H1 (cell line): ENCODE results near the gene RAB3GAP2. TPM values are rescaled to one million over a fixed set of nuclear protein-coding genes. Genes with fewer than 3 reads are reported as not detected.

ENCODE experiments used
- CTCF ChIA-PET: fragments of 300-600 bp; sonication (Branson Sonifier 250); formaldehyde crosslinking; loops from one replicate; lab custom pipeline; 2021; ENCODE audit not compliant: partially characterized antibody; lab: Charles Lee
- POLR2A ChIA-PET: fragments of 300-600 bp; sonication (Branson Sonifier 250); formaldehyde crosslinking; loops from one replicate; lab custom pipeline; 2021; ENCODE audit warnings: inconsistent platforms; ENCODE audit not compliant: partially characterized antibody; lab: Charles Lee
- DNase-seq, 2 experiments: peaks; one replicate each; pipeline versions ENCODE4 v3.0.0 to v3.0.0-alpha.2; 2010 to 2022; ENCODE audit warnings: low spot score in 2 of 2, low read depth in 1 of 2, mixed read lengths in 1 of 2
- FAIRE-seq: peaks from 2 replicates; lab custom pipeline; 2011; peaks lifted over from hg19 to GRCh38; lab: Jason Lieb, UNC
- H2AFZ ChIP-seq: 2 replicates; pipeline ENCODE4 v1.8.1; 2012; ENCODE audit warnings: low read length, inconsistent platforms
- H2AK5ac ChIP-seq: 2 replicates; pipeline ENCODE4 v1.6.1; 2013; ENCODE audit warnings: low read depth, low read length
- H2BK120ac ChIP-seq: replicated peaks from 2 replicates; pipeline ENCODE3; 2013; ENCODE audit warnings: low read depth, low read length, inconsistent platforms
- H2BK12ac ChIP-seq: 2 replicates; pipeline ENCODE4 v1.6.1; 2013; ENCODE audit warnings: low read depth, low read length
- H2BK15ac ChIP-seq: 2 replicates; pipeline ENCODE4 v1.6.1; 2013; ENCODE audit warnings: low read length
- H2BK20ac ChIP-seq: 2 replicates; pipeline ENCODE4 v1.6.1; 2013; ENCODE audit warnings: low read length
- H2BK5ac ChIP-seq: 2 replicates; pipeline ENCODE4 v1.6.1; 2013; ENCODE audit warnings: low read depth, low read length
- H3K14ac ChIP-seq: 2 replicates; pipeline ENCODE4 v1.6.1; 2013; ENCODE audit warnings: inconsistent platforms; ENCODE audit not compliant: insufficient read length
- H3K18ac ChIP-seq: 2 replicates; pipeline ENCODE4 v1.6.1; 2013; ENCODE audit warnings: low read length; ENCODE audit errors: extremely low read depth
- H3K23ac ChIP-seq: 2 replicates; pipeline ENCODE4 v1.6.1; 2013; ENCODE audit warnings: inconsistent platforms; ENCODE audit not compliant: insufficient read length
- H3K23me2 ChIP-seq: 2 replicates; pipeline ENCODE4 v1.6.1; 2013; ENCODE audit warnings: low read depth, low read length
- H3K27ac ChIP-seq: 2 replicates; pipeline ENCODE4 v1.6.1; 2011; ENCODE audit warnings: low read depth, low read length, inconsistent platforms
- H3K27me3 ChIP-seq, 4 experiments: replicated peaks in 1 of 4; 1 replicate in 1 of 4; 2 replicates in 3 of 4; pipeline versions ENCODE4 v1.6.1 to v1.8.1; 2011 to 2013; ENCODE audit warnings: low read length in 3 of 4, mild to moderate bottlenecking in 3 of 4, inconsistent platforms in 2 of 4, mixed read lengths in 2 of 4, moderate library complexity in 1 of 4; ENCODE audit not compliant: control insufficient read depth in 3 of 4, insufficient read depth in 3 of 4; ENCODE audit errors: extremely low read depth in 1 of 4
- H3K36me3 ChIP-seq, 4 experiments: 2 replicates each; pipeline versions ENCODE4 v1.6.1 to v1.8.1; 2011 to 2013; ENCODE audit warnings: mild to moderate bottlenecking in 4 of 4, low read length in 3 of 4, moderate library complexity in 2 of 4, control low read depth in 1 of 4, inconsistent platforms in 1 of 4; ENCODE audit not compliant: insufficient read depth in 4 of 4, control insufficient read depth in 2 of 4
- H3K4ac ChIP-seq: replicated peaks from 2 replicates; pipeline ENCODE3; 2013; ENCODE audit warnings: low read length, low read depth, mixed read lengths, inconsistent platforms; ENCODE audit not compliant: insufficient read length
- H3K4me1 ChIP-seq, 4 experiments: replicated peaks in 1 of 4; 1 replicate in 1 of 4; 2 replicates in 3 of 4; pipeline versions ENCODE4 v1.6.1 to v1.8.1; 2011 to 2013; ENCODE audit warnings: low read length in 3 of 4, inconsistent platforms in 2 of 4, mixed read lengths in 1 of 4; ENCODE audit not compliant: insufficient read depth in 4 of 4, control insufficient read depth in 3 of 4
- H3K4me2 ChIP-seq, 2 experiments: 2 replicates each; pipeline versions ENCODE4 v1.6.1 to v1.8.1; 2011 to 2013; ENCODE audit warnings: low read depth in 2 of 2, low read length in 2 of 2, control low read depth in 1 of 2, inconsistent platforms in 1 of 2, mild to moderate bottlenecking in 1 of 2; ENCODE audit not compliant: insufficient read depth in 1 of 2
- H3K4me3 ChIP-seq, 4 experiments: fragments of 200-600, 300-600 bp in 1 of 4; sonication (generic), shearing (Covaris generic), sonication (Bioruptor Twin) in 1 of 4; 2 replicates each; pipeline versions ENCODE4 v1.5.1 to v1.8.1; 2011 to 2016; ENCODE audit warnings: low read length in 4 of 4, low read depth in 3 of 4, control low read depth in 2 of 4, inconsistent platforms in 2 of 4, mild to moderate bottlenecking in 2 of 4, mixed read lengths in 1 of 4, moderate library complexity in 1 of 4; ENCODE audit not compliant: insufficient read depth in 2 of 4; ENCODE audit errors: extremely low read depth in 1 of 4
- H3K56ac ChIP-seq: replicated peaks from 2 replicates; pipeline ENCODE3; 2013; ENCODE audit warnings: low read depth, mild to moderate bottlenecking, mixed read lengths, low read length, inconsistent platforms; ENCODE audit not compliant: insufficient read length
- H3K79me1 ChIP-seq: 2 replicates; pipeline ENCODE4 v1.6.1; 2013; ENCODE audit warnings: low read depth, low read length, control low read depth
- H3K79me2 ChIP-seq, 2 experiments: 2 replicates each; pipeline versions ENCODE4 v1.6.1 to v1.8.1; 2012 to 2013; ENCODE audit warnings: low read length in 2 of 2, mild to moderate bottlenecking in 2 of 2, inconsistent platforms in 1 of 2; ENCODE audit not compliant: insufficient read depth in 2 of 2, control insufficient read depth in 1 of 2
- H3K9ac ChIP-seq, 4 experiments: replicated peaks in 1 of 4; 1 replicate in 1 of 4; 2 replicates in 3 of 4; pipeline versions ENCODE4 v1.6.1 to v1.8.1; 2011 to 2013; ENCODE audit warnings: low read depth in 3 of 4, low read length in 3 of 4, control low read depth in 2 of 4, mild to moderate bottlenecking in 2 of 4, moderate library complexity in 2 of 4, inconsistent platforms in 1 of 4; ENCODE audit errors: extremely low read depth in 1 of 4
- H3K9me3 ChIP-seq, 2 experiments: 2 replicates each; pipeline versions ENCODE4 v1.6.1 to v1.8.1; 2012 to 2013; ENCODE audit warnings: mild to moderate bottlenecking in 2 of 2, moderate library complexity in 2 of 2, control low read depth in 1 of 2, inconsistent platforms in 1 of 2, low read depth in 1 of 2, low read length in 1 of 2, mixed read lengths in 1 of 2; ENCODE audit not compliant: insufficient read depth in 2 of 2
- H4K20me1 ChIP-seq, 2 experiments: replicated peaks in 1 of 2; 2 replicates each; pipeline versions ENCODE3 to v1.8.1; 2011 to 2013; ENCODE audit warnings: inconsistent platforms in 2 of 2, low read length in 2 of 2, mild to moderate bottlenecking in 1 of 2; ENCODE audit not compliant: insufficient read depth in 2 of 2, control insufficient read depth in 1 of 2
- H4K5ac ChIP-seq: 2 replicates; pipeline ENCODE4 v1.6.1; 2013; ENCODE audit warnings: low read length, low read depth, mixed read lengths, inconsistent platforms; ENCODE audit not compliant: insufficient read length
- H4K8ac ChIP-seq: 2 replicates; pipeline ENCODE4 v1.8.0; 2013; ENCODE audit warnings: mild to moderate bottlenecking, moderate library complexity, low read length, inconsistent platforms; ENCODE audit not compliant: insufficient read depth; ENCODE audit errors: extremely low read depth
- H4K91ac ChIP-seq: replicated peaks from 2 replicates; pipeline ENCODE3; 2013; ENCODE audit warnings: low read length, mixed read lengths, inconsistent platforms; ENCODE audit not compliant: insufficient read length
- CREB1 ChIP-seq: IDR thresholded peaks from 2 replicates; pipeline ENCODE4 v1.6.1; 2012; ENCODE audit warnings: inconsistent platforms
- CTBP2 ChIP-seq: IDR thresholded peaks from 2 replicates; pipeline ENCODE4 v1.7.0; 2011; ENCODE audit warnings: borderline replicate concordance, mild to moderate bottlenecking, moderate library complexity, mixed read lengths, low read length; ENCODE audit not compliant: insufficient read depth, insufficient read length
- EP300 ChIP-seq, 2 experiments: IDR thresholded peaks; 1 replicate in 1 of 2; 2 replicates in 1 of 2; pipeline ENCODE4 v1.6.1; 2011 to 2012; ENCODE audit warnings: low read depth in 2 of 2, low read length in 2 of 2, mild to moderate bottlenecking in 2 of 2, borderline replicate concordance in 1 of 2, inconsistent platforms in 1 of 2, moderate library complexity in 1 of 2
- JUN ChIP-seq: IDR thresholded peaks from 2 replicates; pipeline ENCODE4 v1.6.1; 2011; ENCODE audit warnings: low read depth, mild to moderate bottlenecking, improper control_type of control experiment, low read length
- KDM1A ChIP-seq: fragments of 200-600, 300-600 bp; sonication (generic); IDR thresholded peaks from 2 replicates; pipeline ENCODE4 v1.7.1; 2016; ENCODE audit warnings: mild to moderate bottlenecking, low read length, borderline replicate concordance
- MAFK ChIP-seq: IDR thresholded peaks from 2 replicates; pipeline ENCODE4 v1.6.1; 2012; ENCODE audit warnings: low read depth, mild to moderate bottlenecking, improper control_type of control experiment, low read length
- NANOG ChIP-seq: IDR thresholded peaks from 2 replicates; pipeline ENCODE4 v1.6.1; 2011; ENCODE audit warnings: low read length, low read depth, mild to moderate bottlenecking, inconsistent platforms; ENCODE audit not compliant: insufficient read depth, poor library complexity, severe bottlenecking
- RFX5 ChIP-seq: IDR thresholded peaks from 2 replicates; pipeline ENCODE4 v1.6.1; 2011; ENCODE audit warnings: low read depth, low read length, improper control_type of control experiment, borderline replicate concordance
- TAF1 ChIP-seq: IDR thresholded peaks from 2 replicates; pipeline ENCODE4 v1.6.1; 2011; ENCODE audit warnings: mild to moderate bottlenecking, low read depth, low read length
- TEAD4 ChIP-seq: IDR thresholded peaks from 2 replicates; pipeline ENCODE4 v1.6.1; 2012; ENCODE audit warnings: low read depth, low read length, inconsistent platforms, mixed read lengths
- ZNF274 ChIP-seq: IDR thresholded peaks from 2 replicates; pipeline ENCODE4 v1.7.0; 2012; ENCODE audit warnings: low read length, borderline replicate concordance; ENCODE audit errors: extremely low read depth
- WGBS, 2 experiments: shearing (Covaris generic) in 1 of 2; methylation state at CpG; one replicate each; pipeline versions ENCODE4 v1.1.6 to v1.1.7; 2013 to 2015; ENCODE audit warnings: low lambda C conversion rate in 2 of 2, mixed read lengths in 2 of 2, inconsistent platforms in 1 of 2, low coverage in 1 of 2, missing lambda C conversion rate in 1 of 2; ENCODE audit not compliant: insufficient replicate concordance in 2 of 2, insufficient coverage in 1 of 2, insufficient read length in 1 of 2; ENCODE audit errors: extremely low coverage in 1 of 2, missing lambda C conversion rate in 1 of 2; 5-methylcytosine and 5-hydroxymethylcytosine counted together
- polyA plus RNA-seq, 7 experiments: library from polyadenylated mRNA; depleted of rRNA in 3 of 7; stranded (reverse) in 5 of 7; unstranded in 2 of 7; fragments of >200 nt in 5 of 7; fragments of 200-250 nt in 2 of 7; gene quantifications; 1 replicate in 5 of 7; 2 replicates in 1 of 7; 4 replicates in 1 of 7; pipeline versions ENCODE4 v1.2.1 to v1.2.3, GENCODE V29; 2011 to 2013; ENCODE audit warnings: missing spikeins in 2 of 7, mixed read lengths in 2 of 7
- total RNA-seq: library from RNA; stranded (reverse); fragmentation: NEBNext Ultra II Directional; extraction: Animal tissue kit (Norgen Biotek cat#: 25700); gene quantifications from 2 replicates; pipeline ENCODE4 v1.2.1, GENCODE V29; 2021

Gene RAB3GAP2
- total and polyA plus RNA-seq, 2 of the 8 experiments (the other 6 are each of a cell fraction or from before 2014, with no cell fraction given): 19.7 to 52.7 TPM

- H3K56ac ChIP-seq: no peak overlapping the region
- H4K20me1 ChIP-seq: peaks cover 0 to 1% of the 10 kb centered on the region in 2 experiments
- H4K91ac ChIP-seq: no peak overlapping the region
- H2AK5ac ChIP-seq: no peak overlapping the region
- H3K4me3 ChIP-seq: no peak overlapping the region
- H3K4me1 ChIP-seq: peaks cover 0 to 9% (median 3%) of the 10 kb centered on the region in 4 experiments; a peak in 4 of 7 replicates
- CTCF ChIA-PET: interaction anchor here (0.7 to 1.4 kb wide), 3 partner anchors 11 to 628 kb away, joined by 3 to 5 read pairs (median 4); no protein-coding TSS in a partner anchor
- H3K79me1 ChIP-seq: peaks cover 2% of the 10 kb centered on the region; the same call in 1 of the 2 replicates
- no peak overlapping the region for H2BK12ac ChIP-seq
- no peak overlapping the region for H2BK15ac ChIP-seq
- H4K5ac ChIP-seq: no peak overlapping the region
- no peak overlapping the region for H3K23ac ChIP-seq
- no peaks in the 10 kb centered on the region; a peak in 1 of 8 replicates for H3K36me3 ChIP-seq
- no peaks in the 10 kb centered on the region for H3K27me3 ChIP-seq
- peaks cover 0 to 69% of the 10 kb centered on the region in 2 experiments; a peak in 2 of 4 replicates for H3K79me2 ChIP-seq
- no peak overlapping the region for H3K9ac ChIP-seq
- H3K23me2 ChIP-seq: no peaks in the 10 kb centered on the region
- H3K27ac ChIP-seq: no peak overlapping the region
- H3K14ac ChIP-seq: no peak overlapping the region
- DNase-seq (no peak), FAIRE-seq (no peak)
- no peak overlapping the region for H2BK5ac ChIP-seq
- no peak overlapping the region for H2AFZ ChIP-seq
- no peak overlapping the region for H3K4ac ChIP-seq
- H3K18ac ChIP-seq: no peak overlapping the region
- WGBS, 2 experiments: 85% methylated on average over 2 of the region's 2 CpGs; no CpG with 5 or more reads in 1 of the 2 experiments
- no peak overlapping the region for H3K4me2 ChIP-seq
- TF ChIP-seq KDM1A (no peak), EP300 (IDR thresholded peaks at IDR 0.05; ENCODE audit: borderline replicate concordance in 1 of 2, low read depth in 2 of 2, low read length in 2 of 2) (no peak), RFX5 (no peak), ZNF274 (no peak), TAF1 (no peak), MAFK (no peak), CREB1 (no peak), CTBP2 (no peak), NANOG (no peak), JUN (no peak), TEAD4 (no peak)
- no peaks in the 10 kb centered on the region for H3K9me3 ChIP-seq
- H2BK120ac ChIP-seq: no peak overlapping the region
- POLR2A ChIA-PET: interaction anchor here (1.7 kb wide), 1 partner anchor 8 kb away, joined by 5 read pairs; no protein-coding TSS in a partner anchor
- no peak overlapping the region for H4K8ac ChIP-seq
- H2BK20ac ChIP-seq: no peak overlapping the region
Measured at GRCh38 chr1:220224033-220224432, 48.2 kb downstream of the RAB3GAP2 start.
